Mammary epithelial cell (primary cell): ENCODE data around the gene SP2.

ENCODE experiments used
- CTCF ChIP-seq, 2 donors: IDR thresholded peaks in 1 of 2; conservative IDR thresholded peaks in 1 of 2; 2 replicates each; pipeline ENCODE4 v1.5.1; 2011 to 2012; ENCODE audit warnings: inconsistent platforms in 2 of 2, low read length in 2 of 2, mild to moderate bottlenecking in 2 of 2, control low read depth in 1 of 2, low read depth in 1 of 2; ENCODE audit not compliant: insufficient read depth in 1 of 2; ENCODE audit errors: extremely low read depth in 1 of 2
- EZH2 ChIP-seq: IDR thresholded peaks from 2 replicates; pipeline ENCODE4 v1.6.1; 2012; ENCODE audit warnings: low read length, inconsistent platforms, borderline replicate concordance

- TF ChIP-seq CTCF (conservative IDR thresholded peaks at IDR 0.05 in 1 of 2, IDR thresholded peaks at IDR 0.05 in 1 of 2; ENCODE audit: extremely low read depth in 1 of 2, insufficient read depth in 1 of 2, low read depth in 1 of 2, low read length in 2 of 2) (no peak), EZH2 (no peak)
Measured at GRCh38 chr17:47895856-47896671, at the start of gene SP2.
